GM23338 (cell line): Measurements from ENCODE around the gene CACNG7.

Experiments
- EZH2 ChIP-seq: fragments of 200-600 bp; sonication (generic); IDR thresholded peaks from one replicate; pipeline ENCODE4 v1.8.0; 2017; ENCODE audit warnings: antibody characterized with exemption, mild to moderate bottlenecking, low read depth; ENCODE audit not compliant: unreplicated experiment
- EZH2phosphoT487 ChIP-seq: fragments of 200-600 bp; sonication (generic); IDR thresholded peaks from one replicate; pipeline ENCODE4 v1.8.1; 2018; ENCODE audit warnings: antibody characterized with exemption; ENCODE audit not compliant: unreplicated experiment
- POLR2AphosphoS5 ChIP-seq: IDR thresholded peaks from 2 replicates; pipeline ENCODE4 v1.6.1; 2016; ENCODE audit warnings: antibody characterized with exemption, low read depth
- ZNF331 ChIP-seq: fragments of 250-450 bp; sonication (Bioruptor Pico); IDR thresholded peaks from 2 replicates; pipeline ENCODE4 v1.5.0; 2020; ENCODE audit warnings: low read depth, mild to moderate bottlenecking, moderate library complexity
- TF ChIP-seq, protein P1 (sequence below), 2 experiments: fragments of 200-600 bp in 1 of 2; sonication (generic) in 1 of 2; conservative IDR thresholded peaks; 2 replicates each; pipeline versions ENCODE4 v1.5.1 to v1.6.1; 2016 to 2017; ENCODE audit warnings: antibody characterized with exemption in 2 of 2, low read depth in 2 of 2, mild to moderate bottlenecking in 2 of 2, moderate library complexity in 1 of 2
- TF ChIP-seq, protein P2 (sequence below): IDR thresholded peaks from one replicate; pipeline ENCODE4 v1.6.1; 2018; ENCODE audit warnings: antibody characterized with exemption; ENCODE audit not compliant: unreplicated experiment

- TF ChIP-seq, protein P1, sequence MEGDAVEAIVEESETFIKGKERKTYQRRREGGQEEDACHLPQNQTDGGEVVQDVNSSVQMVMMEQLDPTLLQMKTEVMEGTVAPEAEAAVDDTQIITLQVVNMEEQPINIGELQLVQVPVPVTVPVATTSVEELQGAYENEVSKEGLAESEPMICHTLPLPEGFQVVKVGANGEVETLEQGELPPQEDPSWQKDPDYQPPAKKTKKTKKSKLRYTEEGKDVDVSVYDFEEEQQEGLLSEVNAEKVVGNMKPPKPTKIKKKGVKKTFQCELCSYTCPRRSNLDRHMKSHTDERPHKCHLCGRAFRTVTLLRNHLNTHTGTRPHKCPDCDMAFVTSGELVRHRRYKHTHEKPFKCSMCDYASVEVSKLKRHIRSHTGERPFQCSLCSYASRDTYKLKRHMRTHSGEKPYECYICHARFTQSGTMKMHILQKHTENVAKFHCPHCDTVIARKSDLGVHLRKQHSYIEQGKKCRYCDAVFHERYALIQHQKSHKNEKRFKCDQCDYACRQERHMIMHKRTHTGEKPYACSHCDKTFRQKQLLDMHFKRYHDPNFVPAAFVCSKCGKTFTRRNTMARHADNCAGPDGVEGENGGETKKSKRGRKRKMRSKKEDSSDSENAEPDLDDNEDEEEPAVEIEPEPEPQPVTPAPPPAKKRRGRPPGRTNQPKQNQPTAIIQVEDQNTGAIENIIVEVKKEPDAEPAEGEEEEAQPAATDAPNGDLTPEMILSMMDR (conservative IDR thresholded peaks at IDR 0.05; ENCODE audit: low read depth in 2 of 2): no peak
- TF ChIP-seq, protein P2, sequence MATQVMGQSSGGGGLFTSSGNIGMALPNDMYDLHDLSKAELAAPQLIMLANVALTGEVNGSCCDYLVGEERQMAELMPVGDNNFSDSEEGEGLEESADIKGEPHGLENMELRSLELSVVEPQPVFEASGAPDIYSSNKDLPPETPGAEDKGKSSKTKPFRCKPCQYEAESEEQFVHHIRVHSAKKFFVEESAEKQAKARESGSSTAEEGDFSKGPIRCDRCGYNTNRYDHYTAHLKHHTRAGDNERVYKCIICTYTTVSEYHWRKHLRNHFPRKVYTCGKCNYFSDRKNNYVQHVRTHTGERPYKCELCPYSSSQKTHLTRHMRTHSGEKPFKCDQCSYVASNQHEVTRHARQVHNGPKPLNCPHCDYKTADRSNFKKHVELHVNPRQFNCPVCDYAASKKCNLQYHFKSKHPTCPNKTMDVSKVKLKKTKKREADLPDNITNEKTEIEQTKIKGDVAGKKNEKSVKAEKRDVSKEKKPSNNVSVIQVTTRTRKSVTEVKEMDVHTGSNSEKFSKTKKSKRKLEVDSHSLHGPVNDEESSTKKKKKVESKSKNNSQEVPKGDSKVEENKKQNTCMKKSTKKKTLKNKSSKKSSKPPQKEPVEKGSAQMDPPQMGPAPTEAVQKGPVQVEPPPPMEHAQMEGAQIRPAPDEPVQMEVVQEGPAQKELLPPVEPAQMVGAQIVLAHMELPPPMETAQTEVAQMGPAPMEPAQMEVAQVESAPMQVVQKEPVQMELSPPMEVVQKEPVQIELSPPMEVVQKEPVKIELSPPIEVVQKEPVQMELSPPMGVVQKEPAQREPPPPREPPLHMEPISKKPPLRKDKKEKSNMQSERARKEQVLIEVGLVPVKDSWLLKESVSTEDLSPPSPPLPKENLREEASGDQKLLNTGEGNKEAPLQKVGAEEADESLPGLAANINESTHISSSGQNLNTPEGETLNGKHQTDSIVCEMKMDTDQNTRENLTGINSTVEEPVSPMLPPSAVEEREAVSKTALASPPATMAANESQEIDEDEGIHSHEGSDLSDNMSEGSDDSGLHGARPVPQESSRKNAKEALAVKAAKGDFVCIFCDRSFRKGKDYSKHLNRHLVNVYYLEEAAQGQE: no peak
- TF ChIP-seq EZH2phosphoT487 (no peak), EZH2 (no peak), POLR2AphosphoS5 (no peak), ZNF331 (CRISPR knock-in tag) (no peak)
Observed at GRCh38 chr19:53971673-53972072, 62.6 kb downstream of the CACNG7 start.
